ENCODE results near the gene NPIPB13. TPM values are rescaled to one million over a fixed set of nuclear protein-coding genes. Genes with fewer than 3 reads are reported as not detected.

NPIPB13 gene
- polyA plus RNA-seq, 6 donors from 2014 or later: 0.17 to 1.9 (median 0.35) TPM; not detected in 1

Other genes starting within 250 kb of the NPIPB13 start
- gene DOC2A, start 237.5 kb downstream of the NPIPB13 start, polyA plus RNA-seq (ENCODE audit: low read depth in 6 of 6): not detected
- not detected for gene C16orf92, start 225.3 kb downstream of the NPIPB13 start, polyA plus RNA-seq (ENCODE audit: low read depth in 6 of 6)
- not detected for gene TLCD3B, start 217.2 kb downstream of the NPIPB13 start, polyA plus RNA-seq (ENCODE audit: low read depth in 6 of 6)
- gene ALDOA, start 182.7 kb downstream of the NPIPB13 start, polyA plus RNA-seq (ENCODE audit: low read depth in 6 of 6): 100 to 1,000 TPM; 627 to 911 (median 721) TPM
- gene PPP4C, start 172.5 kb downstream of the NPIPB13 start, polyA plus RNA-seq (ENCODE audit: low read depth in 6 of 6): 100 to 1,000 TPM; 180 to 273 (median 206) TPM
- under 1 TPM; 0.18 to 0.64 (median 0.41) TPM for gene TBX6, start 156.6 kb downstream of the NPIPB13 start, polyA plus RNA-seq (ENCODE audit: low read depth in 6 of 6)
- 100 to 1,000 TPM; 214 to 383 (median 284) TPM for gene YPEL3, start 152.3 kb downstream of the NPIPB13 start, polyA plus RNA-seq (ENCODE audit: low read depth in 6 of 6)
- gene GDPD3, start 134.9 kb downstream of the NPIPB13 start, polyA plus RNA-seq (ENCODE audit: low read depth in 6 of 6): under 1 TPM in 1 of 6 donors, not detected in 5; 0.31 TPM
- gene MAPK3, start 125.3 kb downstream of the NPIPB13 start, polyA plus RNA-seq (ENCODE audit: low read depth in 6 of 6): 1 to 10 TPM; 5.5 to 9.2 (median 8.4) TPM
- gene CORO1A, start 64.9 kb downstream of the NPIPB13 start, polyA plus RNA-seq (ENCODE audit: low read depth in 6 of 6): 1,000 to 10,000 TPM in 5 of 6 donors, 100 to 1,000 TPM in 1; 945 to 1,368 (median 1,199) TPM
- gene BOLA2B, start 54.8 kb downstream of the NPIPB13 start, polyA plus RNA-seq (ENCODE audit: low read depth in 6 of 6): 100 to 1,000 TPM; 121 to 238 (median 189) TPM
- gene SLX1A, start 54.6 kb downstream of the NPIPB13 start, polyA plus RNA-seq (ENCODE audit: low read depth in 6 of 6): 10 to 100 TPM; 52.4 to 71.2 (median 65.2) TPM
- 1 to 10 TPM in 3 of 6 donors, under 1 TPM in 1, not detected in 2; 0.69 to 6.5 (median 2.5) TPM for gene SULT1A3, start 49.2 kb downstream of the NPIPB13 start, polyA plus RNA-seq (ENCODE audit: low read depth in 6 of 6)
- 10 to 100 TPM; 24.2 to 36.1 (median 29.7) TPM for gene CD2BP2, start 106.8 kb upstream of the NPIPB13 start, polyA plus RNA-seq (ENCODE audit: low read depth in 6 of 6)
- 10 to 100 TPM in 3 of 6 donors, 1 to 10 TPM in 3; 6.2 to 16.9 (median 9.7) TPM for gene TBC1D10B, start 122.0 kb upstream of the NPIPB13 start, polyA plus RNA-seq (ENCODE audit: low read depth in 6 of 6)
- not detected for gene MYL11, start 126.3 kb upstream of the NPIPB13 start, polyA plus RNA-seq (ENCODE audit: low read depth in 6 of 6)
- gene SEPTIN1, start 134.1 kb upstream of the NPIPB13 start, polyA plus RNA-seq (ENCODE audit: low read depth in 6 of 6): 100 to 1,000 TPM; 102 to 145 (median 112) TPM
- gene ZNF48, start 146.9 kb upstream of the NPIPB13 start, polyA plus RNA-seq (ENCODE audit: low read depth in 6 of 6): 1 to 10 TPM; 3.4 to 9.9 (median 7.0) TPM
- gene ZNF771, start 159.1 kb upstream of the NPIPB13 start, polyA plus RNA-seq (ENCODE audit: low read depth in 6 of 6): 1 to 10 TPM in 5 of 6 donors, not detected in 1; 1.7 to 5.0 (median 2.3) TPM
- gene DCTPP1, start 181.6 kb upstream of the NPIPB13 start, polyA plus RNA-seq (ENCODE audit: low read depth in 6 of 6): 100 to 1,000 TPM; 101 to 145 (median 123) TPM
- gene SEPHS2, start 197.4 kb upstream of the NPIPB13 start, polyA plus RNA-seq (ENCODE audit: low read depth in 6 of 6): 10 to 100 TPM; 45.7 to 86.2 (median 73.6) TPM
- 10 to 100 TPM; 21.3 to 36.8 (median 25.6) TPM for gene ITGAL, start 224.3 kb upstream of the NPIPB13 start, polyA plus RNA-seq (ENCODE audit: low read depth in 6 of 6)